Liver (tissue), 9 donors: ENCODE measurements around the gene GULP1. TPM values are rescaled to one million over a fixed set of nuclear protein-coding genes. Genes with fewer than 3 reads are reported as not detected.

ENCODE experiments used
- DNase-seq: peaks from one replicate; pipeline ENCODE4 v3.0.0-alpha.2; 2017; ENCODE audit warnings: low spot score
- H3K27ac ChIP-seq, 2 donors: one replicate each; pipeline ENCODE4 v1.7.0; 2013; ENCODE audit warnings: inconsistent platforms in 2 of 2, low read length in 2 of 2, control low read depth in 1 of 2, low read depth in 1 of 2, mild to moderate bottlenecking in 1 of 2
- H3K27me3 ChIP-seq, 4 donors: one replicate each; pipeline versions ENCODE4 v1.6.1 to v1.7.0; 2013; ENCODE audit warnings: low read length in 3 of 4, inconsistent platforms in 1 of 4, mild to moderate bottlenecking in 1 of 4, moderate library complexity in 1 of 4; ENCODE audit not compliant: control insufficient read depth in 4 of 4, insufficient read depth in 4 of 4
- H3K36me3 ChIP-seq, 4 donors: one replicate each; pipeline versions ENCODE4 v1.6.1 to v1.7.0; 2013; ENCODE audit warnings: low read length in 3 of 4, mild to moderate bottlenecking in 3 of 4, low read depth in 1 of 4, moderate library complexity in 1 of 4; ENCODE audit not compliant: control insufficient read depth in 4 of 4, insufficient read depth in 3 of 4
- H3K4me1 ChIP-seq, 4 donors: one replicate each; pipeline versions ENCODE4 v1.6.1 to v1.7.0; 2013; ENCODE audit warnings: low read length in 3 of 4, mild to moderate bottlenecking in 3 of 4, moderate library complexity in 1 of 4; ENCODE audit not compliant: control insufficient read depth in 4 of 4, insufficient read depth in 4 of 4
- H3K4me3 ChIP-seq, 3 donors: one replicate each; pipeline versions ENCODE4 v1.6.1 to v1.7.0; 2013; ENCODE audit warnings: low read length in 3 of 3, control low read depth in 1 of 3, low read depth in 1 of 3, mild to moderate bottlenecking in 1 of 3
- H3K9ac ChIP-seq, 2 donors: one replicate each; pipeline ENCODE4 v1.7.0; 2013; ENCODE audit warnings: low read length in 2 of 2, mild to moderate bottlenecking in 2 of 2, moderate library complexity in 2 of 2, control low read depth in 1 of 2, low read depth in 1 of 2
- H3K9me3 ChIP-seq, 4 donors: one replicate each; pipeline versions ENCODE4 v1.6.1 to v1.7.0; 2013; ENCODE audit warnings: low read length in 3 of 4; ENCODE audit not compliant: control insufficient read depth in 4 of 4
- FOXA1 ChIP-seq: IDR thresholded peaks from 2 replicates; pipeline ENCODE4 v1.6.1; 2016; ENCODE audit warnings: antibody characterized with exemption
- GABPA ChIP-seq, 2 donors: IDR thresholded peaks in 1 of 2; conservative IDR thresholded peaks in 1 of 2; 2 replicates each; pipeline ENCODE4 v1.6.1; 2016; ENCODE audit warnings: antibody characterized with exemption in 2 of 2, mild to moderate bottlenecking in 1 of 2, moderate library complexity in 1 of 2
- HNF4A ChIP-seq, 2 donors: conservative IDR thresholded peaks; 2 replicates each; pipeline ENCODE4 v1.6.1; 2016; ENCODE audit warnings: antibody characterized with exemption in 2 of 2, mild to moderate bottlenecking in 2 of 2
- HNF4G ChIP-seq: IDR thresholded peaks from 2 replicates; pipeline ENCODE4 v1.6.1; 2016; ENCODE audit warnings: antibody characterized with exemption
- JUND ChIP-seq, 2 donors: IDR thresholded peaks; 2 replicates each; pipeline ENCODE4 v1.6.1; 2016; ENCODE audit warnings: antibody characterized with exemption in 2 of 2
- NR2F2 ChIP-seq: IDR thresholded peaks from 2 replicates; pipeline ENCODE4 v1.6.1; 2016; ENCODE audit warnings: antibody characterized with exemption
- RAD21 ChIP-seq, 2 donors: IDR thresholded peaks; 2 replicates each; pipeline ENCODE4 v1.6.1; 2016; ENCODE audit warnings: antibody characterized with exemption in 2 of 2, mild to moderate bottlenecking in 2 of 2
- RXRA ChIP-seq, 2 donors: IDR thresholded peaks; 2 replicates each; pipeline ENCODE4 v1.6.1; 2017 to 2018; ENCODE audit warnings: antibody characterized with exemption in 2 of 2, mild to moderate bottlenecking in 1 of 2
- SP1 ChIP-seq: IDR thresholded peaks from 2 replicates; pipeline ENCODE4 v1.6.1; 2018; ENCODE audit warnings: antibody characterized with exemption, mild to moderate bottlenecking
- TAF1 ChIP-seq: conservative IDR thresholded peaks from 2 replicates; pipeline ENCODE4 v1.6.1; 2016; ENCODE audit warnings: antibody characterized with exemption, mild to moderate bottlenecking
- WGBS: extraction: QIAGEN DNeasy Blood & Tissue Kit; methylation state at CpG from one replicate; pipeline ENCODE4 v1.1.7; 2013; 5-methylcytosine and 5-hydroxymethylcytosine counted together
- polyA plus RNA-seq, 2 donors: library from polyadenylated mRNA; stranded (reverse) in 1 of 2; unstranded in 1 of 2; fragments of 200-250 nt in 1 of 2; fragments of >200 nt in 1 of 2; fragmentation: Nextera tagmentation in 1 of 2; extraction: Ambion mirVana in 1 of 2; gene quantifications; one replicate each; pipeline versions ENCODE4 v1.2.1 to v1.2.3, GENCODE V29; 2013 to 2015
- total RNA-seq, 2 donors: library from RNA; depleted of rRNA; stranded (reverse); fragments of >200 nt; gene quantifications; one replicate each; pipeline ENCODE4 v1.2.3, GENCODE V29; 2014
- TF ChIP-seq, protein P1 (sequence below): IDR thresholded peaks from 2 replicates; pipeline ENCODE4 v1.6.1; 2016; ENCODE audit warnings: antibody characterized with exemption
- TF ChIP-seq, protein P2 (sequence below): IDR thresholded peaks from 2 replicates; pipeline ENCODE4 v1.6.1; 2016; ENCODE audit warnings: antibody characterized with exemption, mild to moderate bottlenecking
- TF ChIP-seq, protein P3 (sequence below): IDR thresholded peaks from 2 replicates; pipeline ENCODE4 v1.6.1; 2016; ENCODE audit warnings: antibody characterized with exemption
- TF ChIP-seq, protein P4 (sequence below): IDR thresholded peaks from 2 replicates; pipeline ENCODE4 v1.6.1; 2016; ENCODE audit warnings: antibody characterized with exemption
- donor health status: healthy.
- donor health status: healthy.
- donor health status: healthy.
- donor health status: healthy.
- donor health status: healthy.

Gene GULP1
- total and polyA plus RNA-seq, 4 donors: 0.53 to 6.9 (median 0.89) TPM

DNA sequence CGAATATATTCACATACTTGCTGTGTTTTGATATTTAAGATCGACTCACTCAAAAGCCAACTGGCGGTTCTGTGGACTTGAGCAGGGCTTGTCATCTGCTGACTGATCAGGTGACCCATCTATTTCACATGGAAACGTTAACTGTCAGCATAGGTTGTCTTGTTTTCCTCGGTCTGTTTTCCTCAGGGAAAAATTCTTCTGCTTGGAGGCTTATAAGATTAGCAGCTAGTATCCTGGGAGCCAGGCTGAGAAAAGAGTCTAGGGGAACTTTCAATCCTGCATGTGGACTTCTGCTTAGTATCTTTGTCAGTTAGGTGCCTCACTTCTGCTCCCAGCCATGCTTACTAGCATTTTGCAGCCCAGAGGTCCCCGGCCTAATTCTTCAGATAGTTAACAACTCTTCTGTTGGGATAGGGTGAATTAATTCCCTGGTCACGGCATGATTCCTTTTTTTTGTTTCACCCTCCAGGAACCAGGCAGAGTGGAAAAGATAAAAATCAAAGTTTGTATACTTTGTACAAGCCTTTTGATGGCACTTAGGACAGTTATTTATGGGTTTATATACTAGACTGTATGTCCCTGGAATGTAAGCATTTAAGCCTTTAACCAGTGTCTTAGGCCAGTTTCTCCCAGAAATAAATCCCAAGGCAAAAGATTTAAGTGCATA lies 226.0 kb downstream of the GULP1 start:
- TF ChIP-seq, protein P1, sequence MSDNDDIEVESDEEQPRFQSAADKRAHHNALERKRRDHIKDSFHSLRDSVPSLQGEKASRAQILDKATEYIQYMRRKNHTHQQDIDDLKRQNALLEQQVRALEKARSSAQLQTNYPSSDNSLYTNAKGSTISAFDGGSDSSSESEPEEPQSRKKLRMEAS: no peak
- TF ChIP-seq SP1 (no peak), HNF4A (conservative IDR thresholded peaks at IDR 0.05) (no peak), GABPA (IDR thresholded peaks at IDR 0.05 in 1 of 2, conservative IDR thresholded peaks at IDR 0.05 in 1 of 2) (no peak), HNF4G (no peak), NR2F2 (no peak), RAD21 (IDR thresholded peaks at IDR 0.05) (no peak), TAF1 (no peak), FOXA1 (no peak), RXRA (IDR thresholded peaks at IDR 0.05) (no peak)
- TF ChIP-seq, protein P2, sequence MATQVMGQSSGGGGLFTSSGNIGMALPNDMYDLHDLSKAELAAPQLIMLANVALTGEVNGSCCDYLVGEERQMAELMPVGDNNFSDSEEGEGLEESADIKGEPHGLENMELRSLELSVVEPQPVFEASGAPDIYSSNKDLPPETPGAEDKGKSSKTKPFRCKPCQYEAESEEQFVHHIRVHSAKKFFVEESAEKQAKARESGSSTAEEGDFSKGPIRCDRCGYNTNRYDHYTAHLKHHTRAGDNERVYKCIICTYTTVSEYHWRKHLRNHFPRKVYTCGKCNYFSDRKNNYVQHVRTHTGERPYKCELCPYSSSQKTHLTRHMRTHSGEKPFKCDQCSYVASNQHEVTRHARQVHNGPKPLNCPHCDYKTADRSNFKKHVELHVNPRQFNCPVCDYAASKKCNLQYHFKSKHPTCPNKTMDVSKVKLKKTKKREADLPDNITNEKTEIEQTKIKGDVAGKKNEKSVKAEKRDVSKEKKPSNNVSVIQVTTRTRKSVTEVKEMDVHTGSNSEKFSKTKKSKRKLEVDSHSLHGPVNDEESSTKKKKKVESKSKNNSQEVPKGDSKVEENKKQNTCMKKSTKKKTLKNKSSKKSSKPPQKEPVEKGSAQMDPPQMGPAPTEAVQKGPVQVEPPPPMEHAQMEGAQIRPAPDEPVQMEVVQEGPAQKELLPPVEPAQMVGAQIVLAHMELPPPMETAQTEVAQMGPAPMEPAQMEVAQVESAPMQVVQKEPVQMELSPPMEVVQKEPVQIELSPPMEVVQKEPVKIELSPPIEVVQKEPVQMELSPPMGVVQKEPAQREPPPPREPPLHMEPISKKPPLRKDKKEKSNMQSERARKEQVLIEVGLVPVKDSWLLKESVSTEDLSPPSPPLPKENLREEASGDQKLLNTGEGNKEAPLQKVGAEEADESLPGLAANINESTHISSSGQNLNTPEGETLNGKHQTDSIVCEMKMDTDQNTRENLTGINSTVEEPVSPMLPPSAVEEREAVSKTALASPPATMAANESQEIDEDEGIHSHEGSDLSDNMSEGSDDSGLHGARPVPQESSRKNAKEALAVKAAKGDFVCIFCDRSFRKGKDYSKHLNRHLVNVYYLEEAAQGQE: no peak
- TF ChIP-seq, protein P3, sequence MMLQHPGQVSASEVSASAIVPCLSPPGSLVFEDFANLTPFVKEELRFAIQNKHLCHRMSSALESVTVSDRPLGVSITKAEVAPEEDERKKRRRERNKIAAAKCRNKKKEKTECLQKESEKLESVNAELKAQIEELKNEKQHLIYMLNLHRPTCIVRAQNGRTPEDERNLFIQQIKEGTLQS: no peak
- TF ChIP-seq, protein P4, sequence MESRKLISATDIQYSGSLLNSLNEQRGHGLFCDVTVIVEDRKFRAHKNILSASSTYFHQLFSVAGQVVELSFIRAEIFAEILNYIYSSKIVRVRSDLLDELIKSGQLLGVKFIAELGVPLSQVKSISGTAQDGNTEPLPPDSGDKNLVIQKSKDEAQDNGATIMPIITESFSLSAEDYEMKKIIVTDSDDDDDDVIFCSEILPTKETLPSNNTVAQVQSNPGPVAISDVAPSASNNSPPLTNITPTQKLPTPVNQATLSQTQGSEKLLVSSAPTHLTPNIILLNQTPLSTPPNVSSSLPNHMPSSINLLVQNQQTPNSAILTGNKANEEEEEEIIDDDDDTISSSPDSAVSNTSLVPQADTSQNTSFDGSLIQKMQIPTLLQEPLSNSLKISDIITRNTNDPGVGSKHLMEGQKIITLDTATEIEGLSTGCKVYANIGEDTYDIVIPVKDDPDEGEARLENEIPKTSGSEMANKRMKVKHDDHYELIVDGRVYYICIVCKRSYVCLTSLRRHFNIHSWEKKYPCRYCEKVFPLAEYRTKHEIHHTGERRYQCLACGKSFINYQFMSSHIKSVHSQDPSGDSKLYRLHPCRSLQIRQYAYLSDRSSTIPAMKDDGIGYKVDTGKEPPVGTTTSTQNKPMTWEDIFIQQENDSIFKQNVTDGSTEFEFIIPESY: no peak
- DNase-seq: no peak
- WGBS: 80% methylated on average over 7 of the region's 7 CpGs

DNA sequence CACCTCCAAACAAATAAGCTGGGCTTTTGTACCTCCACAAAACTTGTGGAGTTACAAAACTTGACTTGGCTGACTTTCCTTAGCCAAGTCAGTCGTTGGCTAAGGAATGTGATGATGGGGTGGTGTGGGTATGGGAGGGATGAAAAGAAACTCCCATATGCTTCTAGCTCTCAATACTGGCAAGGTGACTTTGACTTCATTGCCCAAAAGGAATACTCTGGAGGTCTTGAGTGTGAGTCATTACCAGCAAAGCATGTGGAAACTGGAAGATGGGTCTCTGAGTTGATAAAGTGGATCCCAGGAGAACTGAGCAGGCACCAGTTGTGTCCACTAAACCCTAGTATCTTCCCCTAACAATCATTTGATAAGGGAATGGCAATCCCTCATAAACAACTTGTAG lies 226.7 kb downstream of the GULP1 start:
- Histone ChIP-seq H3K9me3 (no peaks in the 10 kb centered on the region), H3K4me3 (no peak overlapping the region), H3K36me3 (peaks cover 0 to 2% (median 0%) of the 10 kb centered on the region in 4 donors), H3K27me3 (peaks cover 0 to 2% (median 0%) of the 10 kb centered on the region in 4 donors), H3K9ac (no peak overlapping the region), H3K27ac (no peak overlapping the region), H3K4me1 (no peaks in the 10 kb centered on the region)
- 71% methylated on average over 1 of the region's 1 CpG for WGBS
- no peak for DNase-seq
- no peak for TF ChIP-seq GABPA (IDR thresholded peaks at IDR 0.05 in 1 of 2, conservative IDR thresholded peaks at IDR 0.05 in 1 of 2)
- TF ChIP-seq, protein P1: no peak
- TF ChIP-seq, protein P4: no peak
- no peak for TF ChIP-seq RXRA (IDR thresholded peaks at IDR 0.05)
- TF ChIP-seq TAF1: no peak
- TF ChIP-seq, protein P2: no peak
- no peak for TF ChIP-seq JUND (IDR thresholded peaks at IDR 0.05)

More for the DNA sequence above, 226.0 kb downstream of the GULP1 start:
- Histone ChIP-seq H3K9ac (no peak overlapping the region), H3K36me3 (peaks cover 0 to 2% (median 0%) of the 10 kb centered on the region in 4 donors), H3K27me3 (peaks cover 0 to 2% (median 0%) of the 10 kb centered on the region in 4 donors), H3K4me3 (no peak overlapping the region), H3K4me1 (no peaks in the 10 kb centered on the region), H3K27ac (no peak overlapping the region), H3K9me3 (no peaks in the 10 kb centered on the region)
